Activated T-cell treated with anti-CD3 and anti-CD28 coated beads, Interleukin-2, amount 50 U/mL, for 4 hours (primary cell): ENCODE results near the gene TINCR. TPM values are rescaled to one million over a fixed set of nuclear protein-coding genes. Genes with fewer than 3 reads are reported as not detected.
"Not testable (repeated sequence)": the region's sequence is repeated elsewhere in the genome, so short reads cannot be mapped to it uniquely, and the experiment has no call there.

Source experiments
- ATAC-seq, 2 donors: fragments of 200-7000 bp; cut with Tn5 transposase; one replicate each; pipeline ENCODE4 v1.10.0; 2021
- DNase-seq: peaks from one replicate; pipeline ENCODE4 v3.0.0-alpha.2; 2020
- H3K27me3 Mint-ChIP-seq: one replicate; pipeline ENCODE4 v1.8.0; 2021; ENCODE audit warnings: low read depth, mixed read lengths
- H3K36me3 Mint-ChIP-seq: one replicate; pipeline ENCODE4 v1.8.0; 2022; ENCODE audit warnings: mixed read lengths; ENCODE audit not compliant: insufficient read depth
- H3K4me1 Mint-ChIP-seq: one replicate; pipeline ENCODE4 v1.8.0; 2021; ENCODE audit warnings: low read depth, mixed read lengths
- H3K4me3 Mint-ChIP-seq: one replicate; pipeline ENCODE4 v1.8.0; 2021; ENCODE audit warnings: mild to moderate bottlenecking, moderate library complexity, mixed read lengths
- H3K9me3 Mint-ChIP-seq: one replicate; pipeline ENCODE4 v1.8.0; 2021; ENCODE audit warnings: mixed read lengths
- total RNA-seq, 3 donors: library from RNA; stranded (reverse); gene quantifications; one replicate each; pipeline ENCODE4 v1.2.1, GENCODE V29; 2021

TINCR gene
- total RNA-seq = 1 to 10 TPM in 1 of 3 donors, under 1 TPM in 2; 0.63 to 1.4 (median 0.81) TPM

GRCh38 chr19:5567360-5567969 lies at the start of gene TINCR:
TINCR (minus strand) TSS chr19:5567953.
- Mint-ChIP-seq H3K36me3 (no peaks in the 10 kb centered on the region), H3K9me3 (no peaks in the 10 kb centered on the region), H3K4me3 (no peak within 1 kb of the TSS), H3K27me3 (peaks cover 21% of the 10 kb centered on the region), H3K4me1 (no peaks in the 10 kb centered on the region)
- DNase-seq = no peak
- peak in 1 of 2 donors; percentile 27 for ATAC-seq

DNA sequence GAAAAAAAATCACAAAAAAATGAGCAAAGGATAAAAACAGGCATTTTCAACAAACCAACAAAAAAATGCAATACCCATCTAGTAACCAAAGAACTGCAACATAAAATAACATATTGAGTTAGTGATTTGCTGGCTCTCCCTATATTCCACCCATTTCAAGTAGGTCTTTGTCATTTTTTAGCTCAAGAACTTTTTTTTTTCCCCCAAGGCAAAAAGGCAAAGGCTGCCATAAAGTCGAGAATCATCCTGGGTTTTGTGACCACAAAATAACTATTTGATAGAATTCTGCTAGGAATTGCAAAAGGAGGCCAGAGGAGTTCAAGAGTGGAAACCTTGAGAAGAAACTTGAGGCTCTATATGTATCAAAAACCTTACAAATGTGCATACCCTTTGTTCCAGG lies 49.3 kb upstream of the TINCR start:
- H3K4me3 Mint-ChIP-seq = no peak overlapping the region
- H3K9me3 Mint-ChIP-seq = no peaks in the 10 kb centered on the region
- DNase-seq = no peak
- H3K27me3 Mint-ChIP-seq = no peaks in the 10 kb centered on the region
- peaks cover 47% of the 10 kb centered on the region for H3K4me1 Mint-ChIP-seq
- ATAC-seq = no peak
- peaks cover 53% of the 10 kb centered on the region for H3K36me3 Mint-ChIP-seq

DNA sequence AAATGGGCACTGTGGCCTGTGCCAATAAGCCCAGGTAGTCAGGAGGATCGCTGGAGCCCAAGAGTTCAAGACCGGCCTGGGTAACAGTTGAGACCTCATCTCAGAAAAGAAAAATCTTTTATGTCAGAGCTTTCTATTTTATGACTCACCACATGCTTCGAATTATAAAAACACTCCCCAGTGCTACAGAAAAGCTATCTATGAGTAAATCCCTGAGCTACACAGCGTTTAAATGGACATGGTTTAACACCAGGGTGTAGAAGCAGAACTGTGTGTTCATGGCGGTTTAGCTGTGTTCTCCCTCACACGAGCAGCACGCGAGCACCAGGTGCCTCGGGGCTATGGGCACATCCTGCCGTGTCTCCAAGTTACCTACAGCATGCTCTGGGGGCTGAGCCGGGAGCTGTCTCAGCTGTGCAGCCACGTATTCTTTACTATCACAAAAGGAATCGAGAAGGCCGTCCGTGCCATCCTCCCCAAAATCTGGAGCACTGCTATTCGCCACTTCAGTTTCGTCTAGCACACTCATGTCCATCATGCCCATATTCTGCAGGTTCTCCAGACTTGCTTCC lies 48.1 kb upstream of the TINCR start:
- Mint-ChIP-seq H3K4me1 (peaks cover 38% of the 10 kb centered on the region), H3K4me3 (no peak overlapping the region), H3K36me3 (peaks cover 52% of the 10 kb centered on the region), H3K27me3 (no peaks in the 10 kb centered on the region), H3K9me3 (no peaks in the 10 kb centered on the region)
- DNase-seq = no peak
- peak; percentile 7 to 14 for ATAC-seq

DNA sequence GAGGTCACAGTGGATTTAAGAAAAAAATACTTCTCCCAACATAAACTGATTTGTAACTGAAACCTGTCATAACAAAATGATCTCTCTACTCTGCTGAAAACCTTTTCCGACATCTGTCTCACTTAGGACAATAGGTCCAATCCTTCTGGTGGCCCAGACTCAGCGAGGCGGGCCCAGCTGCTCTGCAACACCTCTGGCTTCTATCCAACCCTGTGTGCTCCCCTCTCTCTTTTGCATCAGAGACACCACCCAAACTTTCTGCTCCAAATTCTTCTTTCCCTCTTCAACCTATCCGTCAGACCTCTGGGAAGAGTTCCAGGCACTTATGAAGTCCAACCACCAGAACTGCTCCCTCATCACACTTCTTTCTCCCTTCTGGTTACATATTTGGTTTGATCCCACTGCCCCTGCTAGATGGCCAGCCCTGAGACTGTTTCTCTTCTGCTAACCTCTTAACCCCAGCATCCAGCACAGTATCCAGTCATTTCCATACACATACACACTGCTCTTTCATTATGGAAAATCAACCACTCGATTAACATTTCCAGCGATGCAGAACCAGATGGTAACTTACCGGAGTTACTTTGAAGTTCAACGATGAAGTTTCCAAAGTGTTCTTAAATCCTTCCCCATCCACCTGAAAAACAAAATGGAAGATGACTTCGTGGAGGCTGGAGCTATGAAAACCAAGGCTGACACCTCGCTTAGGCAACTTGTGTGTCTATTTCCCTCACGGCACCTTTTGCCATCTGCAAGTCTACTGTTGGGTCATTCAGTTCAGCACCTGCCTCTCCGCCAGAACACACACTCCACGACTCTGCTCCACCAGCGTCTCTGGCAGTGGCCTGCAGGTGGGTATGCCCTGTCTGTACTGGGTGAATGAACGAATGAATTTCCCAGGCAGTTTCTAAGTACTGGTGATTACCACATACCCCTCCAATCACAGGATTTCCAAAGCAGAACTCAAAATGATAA lies 45.4 kb upstream of the TINCR start:
- H3K4me3 Mint-ChIP-seq = no peak overlapping the region
- ATAC-seq = no peak
- peaks cover 53% of the 10 kb centered on the region for H3K36me3 Mint-ChIP-seq
- no peak for DNase-seq
- H3K27me3 Mint-ChIP-seq = no peaks in the 10 kb centered on the region
- H3K9me3 Mint-ChIP-seq = no peaks in the 10 kb centered on the region
- peaks cover 14% of the 10 kb centered on the region for H3K4me1 Mint-ChIP-seq

GRCh38 chr19:5609881-5610448 lies 42.2 kb upstream of the TINCR start:
- peaks cover 61% of the 10 kb centered on the region for H3K36me3 Mint-ChIP-seq

DNA sequence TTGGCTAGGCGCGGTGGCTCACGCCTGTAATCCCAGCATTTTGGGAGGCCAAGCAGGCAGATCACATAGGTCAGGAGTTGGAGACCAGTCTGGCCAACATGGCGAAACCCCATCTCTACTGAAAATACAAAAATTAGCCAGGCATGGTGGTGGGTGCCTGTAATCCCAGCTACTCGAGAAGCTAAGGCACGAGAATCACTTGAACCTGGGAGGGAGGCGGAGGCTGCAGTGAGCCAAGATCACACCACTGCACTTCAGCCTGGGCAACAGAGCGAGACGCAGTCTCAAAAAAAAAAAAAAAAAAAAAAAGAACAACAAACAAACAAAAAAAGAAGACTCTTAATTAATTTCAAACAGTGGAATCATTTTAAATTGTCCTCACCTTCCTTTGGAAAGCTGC lies 41.0 kb upstream of the TINCR start:
- ATAC-seq, H3K4me3 Mint-ChIP-seq, H3K27me3 Mint-ChIP-seq, DNase-seq, H3K9me3 Mint-ChIP-seq: not testable (repeated sequence)
- Mint-ChIP-seq H3K4me1 (peaks cover 12% of the 10 kb centered on the region), H3K36me3 (peaks cover 62% of the 10 kb centered on the region)

More at GRCh38 chr19:5609881-5610448, 42.2 kb upstream of the TINCR start:
- no peaks in the 10 kb centered on the region for H3K9me3 Mint-ChIP-seq
- DNase-seq (no peak), ATAC-seq (no peak)
- H3K4me1 Mint-ChIP-seq = peaks cover 12% of the 10 kb centered on the region
- H3K4me3 Mint-ChIP-seq = no peak overlapping the region
- no peaks in the 10 kb centered on the region for H3K27me3 Mint-ChIP-seq

DNA sequence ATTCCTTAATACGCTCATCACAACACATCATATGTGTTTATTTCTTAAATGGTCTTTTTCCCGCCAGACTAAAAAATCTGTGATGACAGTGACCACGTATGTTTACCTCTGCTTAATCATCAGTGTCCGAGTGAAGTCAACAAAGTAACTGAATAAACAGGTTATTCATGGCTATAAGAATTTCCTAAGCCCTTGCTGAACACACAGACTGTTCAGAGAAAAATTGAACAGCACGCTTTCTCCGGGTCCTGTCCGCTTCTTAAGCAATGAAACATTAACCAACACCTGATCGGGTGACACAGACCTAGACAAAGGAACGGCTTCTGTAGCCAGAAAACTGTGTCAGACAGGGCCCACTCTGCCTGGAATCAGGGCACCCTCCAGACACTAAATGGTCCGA lies 40.5 kb upstream of the TINCR start:
- Mint-ChIP-seq H3K4me1 (peaks cover 12% of the 10 kb centered on the region), H3K36me3 (peaks cover 63% of the 10 kb centered on the region), H3K27me3 (no peaks in the 10 kb centered on the region), H3K9me3 (no peaks in the 10 kb centered on the region), H3K4me3 (no peak overlapping the region)
- DNase-seq (no peak), ATAC-seq (no peak)

GRCh38 chr19:5607318-5608275 lies 39.8 kb upstream of the TINCR start:
- Mint-ChIP-seq H3K36me3 (peaks cover 58% of the 10 kb centered on the region), H3K9me3 (no peaks in the 10 kb centered on the region), H3K4me3 (no peak overlapping the region), H3K4me1 (peaks cover 7% of the 10 kb centered on the region), H3K27me3 (no peaks in the 10 kb centered on the region)
- no peak for ATAC-seq
- no peak for DNase-seq

DNA sequence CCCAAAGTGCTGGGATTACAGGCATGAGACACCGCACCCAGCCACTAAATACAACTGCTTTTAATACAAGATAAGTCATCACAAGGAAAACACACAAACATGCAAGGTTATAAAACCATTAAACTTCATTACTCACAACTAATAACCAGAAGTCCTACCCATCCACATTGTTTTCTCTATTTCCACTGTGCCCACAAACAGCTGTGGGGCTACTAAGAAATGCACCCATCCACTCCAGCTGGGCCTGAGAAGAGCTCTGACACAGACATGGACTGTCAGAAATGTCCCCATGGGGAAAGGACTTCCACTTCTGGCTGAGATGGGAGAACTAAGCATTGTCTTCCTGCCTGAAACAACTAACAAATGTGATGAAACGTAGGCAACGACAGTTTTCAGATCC lies 37.6 kb upstream of the TINCR start:
- no peak overlapping the region for H3K4me3 Mint-ChIP-seq
- no peaks in the 10 kb centered on the region for H3K9me3 Mint-ChIP-seq
- DNase-seq (no peak), ATAC-seq (no peak)
- peaks cover 53% of the 10 kb centered on the region for H3K36me3 Mint-ChIP-seq
- H3K27me3 Mint-ChIP-seq = no peaks in the 10 kb centered on the region
- peaks cover 7% of the 10 kb centered on the region for H3K4me1 Mint-ChIP-seq

- Mint-ChIP-seq H3K9me3 (no peaks in the 10 kb centered on the region), H3K36me3 (peaks cover 57% of the 10 kb centered on the region)
These were observed 35.9 kb upstream of the TINCR start for GRCh38 chr19:5603626-5604025.

GRCh38 chr19:5600797-5601196 lies 33.0 kb upstream of the TINCR start:
- no peak for DNase-seq
- H3K9me3 Mint-ChIP-seq = no peaks in the 10 kb centered on the region
- H3K36me3 Mint-ChIP-seq = peaks cover 45% of the 10 kb centered on the region
- no peaks in the 10 kb centered on the region for H3K27me3 Mint-ChIP-seq
- no peak for ATAC-seq
- H3K4me1 Mint-ChIP-seq = peaks cover 2% of the 10 kb centered on the region
- H3K4me3 Mint-ChIP-seq = no peak overlapping the region

More at GRCh38 chr19:5603626-5604025, 35.9 kb upstream of the TINCR start:
- Mint-ChIP-seq H3K4me1 (peaks cover 7% of the 10 kb centered on the region), H3K27me3 (no peaks in the 10 kb centered on the region), H3K4me3 (no peak overlapping the region)
- no peak for DNase-seq
- ATAC-seq = no peak

- Mint-ChIP-seq H3K4me3 (no peak overlapping the region), H3K36me3 (peaks cover 48% of the 10 kb centered on the region), H3K4me1 (peaks cover 6% of the 10 kb centered on the region), H3K9me3 (no peaks in the 10 kb centered on the region), H3K27me3 (no peaks in the 10 kb centered on the region)
- no peak for ATAC-seq
- no peak for DNase-seq
These were observed 28.0 kb upstream of the TINCR start for GRCh38 chr19:5595745-5596144.

GRCh38 chr19:5595129-5595528 lies 27.4 kb upstream of the TINCR start:
- H3K36me3 Mint-ChIP-seq = peaks cover 47% of the 10 kb centered on the region
- no peaks in the 10 kb centered on the region for H3K27me3 Mint-ChIP-seq
- H3K9me3 Mint-ChIP-seq = no peaks in the 10 kb centered on the region
- peaks cover 6% of the 10 kb centered on the region for H3K4me1 Mint-ChIP-seq
- DNase-seq = no peak
- no peak overlapping the region for H3K4me3 Mint-ChIP-seq
- no peak for ATAC-seq
